Thymus (tissue), 11 donors: ENCODE data around the gene NADK2. TPM values are rescaled to one million over a fixed set of nuclear protein-coding genes. Genes with fewer than 3 reads are reported as not detected.

ENCODE experiments used
- DNase-seq, 9 donors: peaks; one replicate each; pipeline ENCODE4 v3.0.0-alpha.2; 2013; ENCODE audit warnings: low spot score in 9 of 9, low read depth in 6 of 9, missing footprints in 1 of 9
- H3K27ac ChIP-seq, 2 donors: one replicate each; pipeline ENCODE4 v1.5.1; 2013; ENCODE audit warnings: control low read depth in 1 of 2, low read depth in 1 of 2, low read length in 1 of 2, mild to moderate bottlenecking in 1 of 2, moderate library complexity in 1 of 2
- H3K27me3 ChIP-seq, 2 donors: one replicate each; pipeline ENCODE4 v1.5.1; 2013; ENCODE audit warnings: low read length in 1 of 2; ENCODE audit not compliant: control insufficient read depth in 2 of 2, insufficient read depth in 1 of 2
- H3K36me3 ChIP-seq, 2 donors: one replicate each; pipeline ENCODE4 v1.5.1; 2013; ENCODE audit warnings: low read length in 1 of 2, mild to moderate bottlenecking in 1 of 2, moderate library complexity in 1 of 2; ENCODE audit not compliant: control insufficient read depth in 2 of 2, insufficient read depth in 2 of 2
- H3K4me1 ChIP-seq, 2 donors: one replicate each; pipeline ENCODE4 v1.5.1; 2013; ENCODE audit warnings: low read length in 2 of 2; ENCODE audit not compliant: control insufficient read depth in 2 of 2, insufficient read depth in 2 of 2
- H3K4me3 ChIP-seq, 2 donors: one replicate each; pipeline ENCODE4 v1.5.1; 2013; ENCODE audit warnings: low read length in 2 of 2, control low read depth in 1 of 2, mild to moderate bottlenecking in 1 of 2
- H3K9me3 ChIP-seq, 2 donors: one replicate each; pipeline ENCODE4 v1.5.1; 2013; ENCODE audit warnings: low read length in 1 of 2, mild to moderate bottlenecking in 1 of 2; ENCODE audit not compliant: control insufficient read depth in 2 of 2, insufficient read depth in 1 of 2
- WGBS: extraction: QIAGEN DNeasy Blood & Tissue Kit; methylation state at CpG from one replicate; pipeline ENCODE4 v1.1.7; 2013; 5-methylcytosine and 5-hydroxymethylcytosine counted together
- polyA plus RNA-seq: library from polyadenylated mRNA; stranded (reverse); fragments of 200-250 nt; gene quantifications from one replicate; pipeline ENCODE4 v1.2.3, GENCODE V29; 2013
- total RNA-seq: library from RNA; stranded (reverse); fragments of 120-200 nt; gene quantifications from one replicate; pipeline ENCODE4 v1.2.4, GENCODE V29; 2013
- donor health status: healthy.

NADK2 gene
- total and polyA plus RNA-seq, 2 donors: 12.4 to 16.8 TPM

GRCh38 chr5:36162810-36163486 lies 78.8 kb downstream of the NADK2 start:
- WGBS: 97% methylated on average over 9 of the region's 9 CpGs
- DNase-seq: no peak
- Histone ChIP-seq H3K27ac (no peak overlapping the region), H3K9me3 (no peaks in the 10 kb centered on the region), H3K4me1 (no peaks in the 10 kb centered on the region), H3K36me3 (peaks cover 51 to 88% of the 10 kb centered on the region in 2 donors), H3K27me3 (no peaks in the 10 kb centered on the region), H3K4me3 (no peak overlapping the region)

GRCh38 chr5:36161361-36161760 lies 80.4 kb downstream of the NADK2 start:
- Histone ChIP-seq H3K4me3 (no peak overlapping the region), H3K4me1 (no peaks in the 10 kb centered on the region), H3K27ac (no peak overlapping the region), H3K36me3 (peaks cover 46 to 89% of the 10 kb centered on the region in 2 donors), H3K27me3 (no peaks in the 10 kb centered on the region), H3K9me3 (no peaks in the 10 kb centered on the region)
- no peak for DNase-seq
- 97% methylated on average over 4 of the region's 4 CpGs for WGBS

DNA sequence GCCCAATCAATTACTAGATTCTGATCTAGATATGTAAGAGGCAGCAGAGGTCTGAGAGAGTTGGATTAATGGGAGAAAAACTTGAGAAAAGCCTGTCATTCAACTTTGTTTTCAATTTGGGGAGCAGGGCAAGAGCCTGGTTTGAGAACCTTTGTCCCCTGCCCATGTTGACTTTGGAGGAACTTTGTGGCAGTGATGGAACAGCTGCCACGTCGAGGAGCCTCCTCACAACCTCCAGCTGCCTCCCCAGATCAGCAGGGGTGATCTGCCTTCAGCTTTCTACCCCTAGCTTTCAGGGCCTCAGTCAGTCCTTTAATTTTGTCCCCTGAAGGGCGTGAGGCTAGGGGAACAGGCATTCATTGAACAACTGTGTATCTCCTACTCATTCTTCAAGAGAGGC lies 81.1 kb downstream of the NADK2 start:
- H3K27ac ChIP-seq: no peak overlapping the region
- no peak for DNase-seq
- H3K9me3 ChIP-seq: no peaks in the 10 kb centered on the region
- 96% methylated on average over 3 of the region's 3 CpGs for WGBS
- no peaks in the 10 kb centered on the region for H3K27me3 ChIP-seq
- no peaks in the 10 kb centered on the region for H3K4me1 ChIP-seq
- no peak overlapping the region for H3K4me3 ChIP-seq
- H3K36me3 ChIP-seq: peaks cover 50 to 92% of the 10 kb centered on the region in 2 donors

DNA sequence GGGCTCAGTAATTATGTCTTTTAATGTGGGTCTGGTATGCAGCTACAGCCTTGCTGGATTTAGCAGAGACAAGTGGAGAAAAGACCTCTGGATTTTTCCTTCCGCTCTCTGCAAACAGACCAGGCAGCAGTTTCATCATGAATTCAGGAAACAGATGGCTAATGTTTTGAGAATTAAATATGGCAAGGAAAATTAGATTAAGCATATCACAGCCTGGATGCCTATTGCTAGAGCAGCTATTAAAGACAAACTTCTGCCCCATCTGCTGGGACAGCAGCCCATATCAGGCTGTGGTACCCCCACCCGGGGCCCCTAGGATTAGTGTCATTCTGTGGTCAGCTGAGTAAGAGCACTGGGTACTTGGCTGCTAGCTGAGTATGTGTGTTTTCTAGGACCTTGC lies 83.6 kb downstream of the NADK2 start:
- no peak overlapping the region for H3K4me3 ChIP-seq
- no peaks in the 10 kb centered on the region for H3K9me3 ChIP-seq
- no peaks in the 10 kb centered on the region for H3K27me3 ChIP-seq
- peaks cover 6 to 9% of the 10 kb centered on the region in 2 donors for H3K4me1 ChIP-seq
- no peak for DNase-seq
- H3K27ac ChIP-seq: no peak overlapping the region
- peaks cover 34 to 89% of the 10 kb centered on the region in 2 donors for H3K36me3 ChIP-seq
- WGBS: 79% methylated on average over 2 of the region's 2 CpGs

GRCh38 chr5:36156619-36157018 lies 85.1 kb downstream of the NADK2 start:
- peaks cover 25 to 75% of the 10 kb centered on the region in 2 donors for H3K36me3 ChIP-seq
- WGBS: 100% methylated on average over 1 of the region's 1 CpG
- H3K4me3 ChIP-seq: no peak overlapping the region
- no peaks in the 10 kb centered on the region for H3K9me3 ChIP-seq
- DNase-seq: no peak
- H3K27ac ChIP-seq: no peak overlapping the region
- H3K4me1 ChIP-seq: peaks cover 6 to 14% of the 10 kb centered on the region in 2 donors
- no peaks in the 10 kb centered on the region for H3K27me3 ChIP-seq

DNA sequence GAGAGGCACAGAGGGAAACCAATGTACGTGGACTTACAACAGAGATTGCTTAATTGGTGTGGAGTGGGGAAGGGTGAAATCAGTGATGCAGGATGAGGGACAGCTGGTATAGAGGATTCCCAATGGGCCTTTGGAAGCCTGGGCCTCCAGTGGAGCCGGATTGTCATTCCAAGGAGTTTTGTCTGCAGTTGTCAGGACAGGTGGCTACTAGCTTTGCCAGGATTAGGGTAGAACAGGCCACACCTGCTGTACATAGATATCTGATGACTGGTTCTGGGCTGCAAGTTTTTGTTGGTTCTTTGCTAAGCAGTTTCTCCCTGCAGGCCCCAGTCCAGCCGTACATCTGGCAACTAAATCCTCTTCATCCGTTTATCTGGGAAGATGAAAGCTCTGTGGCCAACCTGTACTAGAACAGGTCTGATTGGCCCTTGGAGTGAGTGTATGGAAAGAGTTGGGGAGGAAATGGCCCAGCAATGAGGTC lies 85.6 kb downstream of the NADK2 start:
- Histone ChIP-seq H3K27me3 (no peaks in the 10 kb centered on the region), H3K4me1 (peaks cover 6 to 14% of the 10 kb centered on the region in 2 donors), H3K9me3 (no peaks in the 10 kb centered on the region), H3K27ac (no peak overlapping the region), H3K36me3 (peaks cover 25 to 72% of the 10 kb centered on the region in 2 donors), H3K4me3 (no peak overlapping the region)
- no peak for DNase-seq
- WGBS: 94% methylated on average over 4 of the region's 4 CpGs

DNA sequence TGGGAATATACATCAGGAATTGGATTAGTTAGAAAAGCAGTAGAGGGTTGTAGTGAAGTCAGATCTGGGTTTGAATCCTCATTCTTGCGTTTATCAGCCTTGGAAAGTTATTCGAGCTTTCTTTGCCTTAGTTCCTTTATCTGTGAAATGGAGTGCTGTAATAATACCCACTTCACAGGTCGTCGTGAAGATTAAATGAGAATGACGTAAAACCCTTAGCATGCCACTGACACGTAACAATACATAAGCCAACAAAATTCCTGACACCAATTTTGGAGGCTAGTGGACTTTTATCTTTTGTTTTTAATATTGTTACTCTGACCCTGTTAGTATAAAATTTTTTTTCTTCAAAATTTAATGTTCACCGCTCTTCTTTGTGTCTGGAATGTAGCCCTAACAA lies 86.4 kb downstream of the NADK2 start:
- Histone ChIP-seq H3K27me3 (no peaks in the 10 kb centered on the region), H3K36me3 (peaks cover 20 to 64% of the 10 kb centered on the region in 2 donors), H3K4me3 (no peak overlapping the region), H3K9me3 (no peaks in the 10 kb centered on the region), H3K4me1 (peaks cover 6 to 17% of the 10 kb centered on the region in 2 donors), H3K27ac (no peak overlapping the region)
- 99% methylated on average over 7 of the region's 7 CpGs for WGBS
- DNase-seq: no peak

GRCh38 chr5:36153726-36154125 lies 88.0 kb downstream of the NADK2 start:
- H3K27me3 ChIP-seq: no peaks in the 10 kb centered on the region
- 97% methylated on average over 4 of the region's 4 CpGs for WGBS
- H3K4me1 ChIP-seq: peaks cover 6 to 17% of the 10 kb centered on the region in 2 donors
- DNase-seq: no peak
- no peaks in the 10 kb centered on the region for H3K9me3 ChIP-seq
- no peak overlapping the region for H3K27ac ChIP-seq
- H3K36me3 ChIP-seq: peaks cover 12 to 49% of the 10 kb centered on the region in 2 donors
- H3K4me3 ChIP-seq: no peak overlapping the region

DNA sequence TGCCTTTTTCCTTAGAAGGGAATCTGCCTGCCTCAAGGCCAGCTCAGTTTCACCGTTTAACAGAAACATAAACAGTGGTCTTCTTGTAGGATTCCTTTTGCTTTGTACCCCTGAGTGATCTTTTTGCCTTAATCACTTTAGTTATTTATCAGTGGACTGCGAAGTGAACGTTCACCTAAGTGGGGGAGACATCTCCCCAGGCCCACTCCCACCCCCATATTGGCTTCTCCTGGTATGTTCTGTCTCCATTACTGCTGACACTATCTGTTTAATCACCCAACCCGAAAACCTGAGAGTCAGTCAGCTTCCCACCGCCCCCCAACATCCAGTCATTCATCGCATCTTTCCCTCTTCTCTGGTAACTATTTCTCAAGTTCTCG lies 88.4 kb downstream of the NADK2 start:
- 91% methylated on average over 7 of the region's 7 CpGs for WGBS
- H3K27me3 ChIP-seq: no peaks in the 10 kb centered on the region
- H3K27ac ChIP-seq: no peak overlapping the region
- H3K4me3 ChIP-seq: peak overlapping the region in 1 of 2 donors; percentile 80
- peaks cover 8 to 45% of the 10 kb centered on the region in 2 donors for H3K36me3 ChIP-seq
- peaks cover 6 to 17% of the 10 kb centered on the region in 2 donors for H3K4me1 ChIP-seq
- DNase-seq: no peak
- H3K9me3 ChIP-seq: no peaks in the 10 kb centered on the region
